OCI-LY7 (cell line): ENCODE measurements around the gene PRICKLE2. TPM values are rescaled to one million over a fixed set of nuclear protein-coding genes. Genes with fewer than 3 reads are reported as not detected.

Experiments used
- BruUV-seq: library from RNA; stranded (reverse); fragments of 400-500 nt; replicated peaks from 2 replicates; lab custom pipeline; 2021; lab: Mats Ljungman, UMichigan
- CTCF ChIA-PET: fragments of 300-600 bp; sonication (Branson Sonifier 250); formaldehyde crosslinking; loops from one replicate; lab custom pipeline; 2022; ENCODE audit warnings: antibody characterized with exemption; ENCODE audit not compliant: unreplicated experiment; lab: Charles Lee
- POLR2A ChIA-PET: fragments of 300-600 bp; sonication (Branson Sonifier 250); formaldehyde crosslinking; loops from one replicate; lab custom pipeline; 2022; ENCODE audit warnings: antibody characterized with exemption; lab: Charles Lee
- DNase-seq: peaks from one replicate; pipeline ENCODE4 v3.0.0-alpha.2; 2015; ENCODE audit warnings: low spot score
- H2AFZ ChIP-seq: fragments of 200-600 bp; sonication (generic), shearing (Covaris generic); 2 replicates; pipeline ENCODE4 v1.6.1; 2014; ENCODE audit warnings: mild to moderate bottlenecking, antibody characterized with exemption, low read length, moderate library complexity
- H3K27ac ChIP-seq: fragments of 200-600 bp; sonication (generic); 2 replicates; pipeline ENCODE4 v1.5.1; 2014; ENCODE audit warnings: mixed run types, low read depth, mild to moderate bottlenecking, moderate library complexity, low read length, inconsistent platforms; ENCODE audit not compliant: poor library complexity, severe bottlenecking
- H3K36me3 ChIP-seq: fragments of 200-600 bp; sonication (generic); 2 replicates; pipeline ENCODE4 v1.6.1; 2014; ENCODE audit warnings: mild to moderate bottlenecking, antibody characterized with exemption, low read length, moderate library complexity, mixed read lengths; ENCODE audit not compliant: insufficient read depth
- H3K4me1 ChIP-seq: fragments of 200-600 bp; sonication (generic); 2 replicates; pipeline ENCODE4 v1.5.1; 2014; ENCODE audit warnings: mild to moderate bottlenecking, low read length; ENCODE audit not compliant: insufficient read depth, poor library complexity, severe bottlenecking
- H3K4me2 ChIP-seq: fragments of 200-600 bp; sonication (generic); 2 replicates; pipeline ENCODE4 v1.6.1; 2014; ENCODE audit warnings: mild to moderate bottlenecking, low read length
- H3K4me3 ChIP-seq: fragments of 200-600 bp; sonication (generic); 2 replicates; pipeline ENCODE4 v1.5.1; 2014; ENCODE audit warnings: mild to moderate bottlenecking, low read depth, low read length; ENCODE audit not compliant: poor library complexity, severe bottlenecking
- H3K79me2 ChIP-seq: fragments of 200-600 bp; sonication (generic); 2 replicates; pipeline ENCODE4 v1.6.1; 2016; ENCODE audit warnings: low read depth, mild to moderate bottlenecking, low read length, moderate library complexity, mixed read lengths; ENCODE audit not compliant: insufficient read depth
- H3K9me2 ChIP-seq: fragments of 200-600 bp; sonication (generic); 2 replicates; pipeline ENCODE4 v1.6.1; 2016; ENCODE audit warnings: mild to moderate bottlenecking, low read length, mixed read lengths; ENCODE audit not compliant: insufficient read depth
- H3K9me3 ChIP-seq: fragments of 200-600 bp; sonication (generic); 2 replicates; pipeline ENCODE4 v1.6.1; 2014; ENCODE audit warnings: mild to moderate bottlenecking, mixed run types, low read length, mixed read lengths
- H4K20me1 ChIP-seq: fragments of 200-600 bp; sonication (generic); 2 replicates; pipeline ENCODE4 v1.6.1; 2014; ENCODE audit warnings: mild to moderate bottlenecking, antibody characterized with exemption, low read length, moderate library complexity, mixed read lengths; ENCODE audit not compliant: insufficient read depth
- CTCF ChIP-seq: fragments of 200-600 bp; sonication (generic); conservative IDR thresholded peaks from 2 replicates; pipeline ENCODE4 v1.5.1; 2014; ENCODE audit warnings: mild to moderate bottlenecking, antibody characterized with exemption, low read length, moderate library complexity, mixed read lengths
- EZH2phosphoT487 ChIP-seq: fragments of 200-600 bp; sonication (generic); IDR thresholded peaks from 2 replicates; pipeline ENCODE4 v1.6.1; 2018; ENCODE audit warnings: low read depth, borderline replicate concordance, mild to moderate bottlenecking, mixed run types, antibody characterized with exemption, low read length, moderate library complexity, mixed read lengths
- intact Hi-C: fragments of 100-400 bp; cut with micrococcal nuclease; formaldehyde crosslinking; loops from one replicate; pipeline ENCODE4 v1.10.0; 2022; ENCODE audit not compliant: unreplicated experiment
- total RNA-seq, 2 experiments: library from RNA; depleted of rRNA in 1 of 2; stranded (reverse); fragments of >200 nt in 1 of 2; shearing (Covaris generic) in 1 of 2; gene quantifications; 2 replicates each; pipeline ENCODE4 v1.2.3, GENCODE V29; 2014 to 2022

PRICKLE2 gene
- total RNA-seq, 2 experiments from 2014 or later, result 2.0 to 3.9 TPM

- TF ChIP-seq CTCF (no peak), EZH2phosphoT487 (no peak)
- no TSS peak for BruUV-seq
These were observed 114.2 kb downstream of the PRICKLE2 start for GRCh38 chr3:64111083-64111482.

GRCh38 chr3:64110071-64110470 is 115.2 kb downstream of the PRICKLE2 start:
- POLR2A ChIA-PET, result no interaction called here
- DNase-seq, result no peak
- no peak overlapping the region for H3K27ac ChIP-seq

More at GRCh38 chr3:64111083-64111482, 114.2 kb downstream of the PRICKLE2 start:
- H3K9me2 ChIP-seq, result no peaks in the 10 kb centered on the region
- H4K20me1 ChIP-seq, result no peaks in the 10 kb centered on the region
- no peak overlapping the region for H3K4me2 ChIP-seq
- no peak for DNase-seq
- intact Hi-C loops, result no loop called here
- CTCF ChIA-PET, result no interaction called here
- no peak overlapping the region for H2AFZ ChIP-seq
- H3K79me2 ChIP-seq, result no peaks in the 10 kb centered on the region
- H3K4me1 ChIP-seq, result no peaks in the 10 kb centered on the region
- POLR2A ChIA-PET, result interaction anchor here (0.7 kb wide), 1 partner anchor 19 kb away, joined by 5 read pairs; no protein-coding TSS in a partner anchor
- no peak overlapping the region for H3K4me3 ChIP-seq
- H3K36me3 ChIP-seq, result no peaks in the 10 kb centered on the region
- no peaks in the 10 kb centered on the region for H3K9me3 ChIP-seq
- no peak overlapping the region for H3K27ac ChIP-seq

More at GRCh38 chr3:64110071-64110470, 115.2 kb downstream of the PRICKLE2 start:
- no peak overlapping the region for H2AFZ ChIP-seq
- no TSS peak for BruUV-seq
- H4K20me1 ChIP-seq, result no peaks in the 10 kb centered on the region
- H3K79me2 ChIP-seq, result no peaks in the 10 kb centered on the region
- H3K9me2 ChIP-seq, result no peaks in the 10 kb centered on the region
- TF ChIP-seq CTCF, result no peak
- no peak for TF ChIP-seq EZH2phosphoT487
- no peak overlapping the region for H3K4me3 ChIP-seq
- no peaks in the 10 kb centered on the region for H3K9me3 ChIP-seq
- no peaks in the 10 kb centered on the region for H3K36me3 ChIP-seq
- intact Hi-C loops, result no loop called here
- H3K4me2 ChIP-seq, result no peak overlapping the region
- no peaks in the 10 kb centered on the region for H3K4me1 ChIP-seq
- CTCF ChIA-PET, result no interaction called here
